ENCODE measurements around the gene NAIF1. TPM values are rescaled to one million over a fixed set of nuclear protein-coding genes. Genes with fewer than 3 reads are reported as not detected.

The NAIF1 gene
- total RNA-seq, 6 experiments from 2014 or later, result 8.7 to 11.5 (median 9.8) TPM

GRCh38 chr9:128054087-128054486 is 13.0 kb downstream of the NAIF1 start:
- Mint-ChIP-seq H3K36me3 (ENCODE audit: low read depth) (no peaks in the 10 kb centered on the region), H3K4me1 (ENCODE audit: low read depth) (peaks cover 21% of the 10 kb centered on the region), H3K4me3 (no peak overlapping the region), H3K27me3 (ENCODE audit: insufficient read depth) (no peaks in the 10 kb centered on the region; the same call in none of the 2 replicates), H3K9me3 (no peaks in the 10 kb centered on the region), H3K27ac (no peak overlapping the region)
- no peak for DNase-seq
- TF ChIP-seq CTCF (IDR thresholded peaks at IDR 0.05), result no peak

DNA sequence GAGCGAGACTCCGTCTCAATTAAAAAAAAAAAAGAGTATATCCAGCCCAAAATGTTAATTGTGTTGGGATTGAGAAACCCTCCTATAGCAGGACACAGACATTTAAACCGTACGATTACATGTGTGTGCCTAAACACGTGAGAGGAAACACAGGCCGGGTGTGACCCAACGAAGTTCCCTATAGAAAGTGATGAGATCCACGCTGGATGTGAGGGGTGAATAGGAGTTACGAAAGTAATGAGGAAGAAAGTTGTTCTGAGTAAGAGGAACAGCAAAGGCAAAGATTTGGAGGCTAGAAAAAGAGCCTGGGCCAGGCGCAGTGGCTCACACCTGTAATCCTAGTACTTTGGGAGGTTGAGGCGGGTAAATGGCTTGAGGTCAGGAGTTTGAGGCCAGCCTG is 13.6 kb downstream of the NAIF1 start:
- H3K36me3 Mint-ChIP-seq (ENCODE audit: low read depth), result no peaks in the 10 kb centered on the region
- TF ChIP-seq CTCF (IDR thresholded peaks at IDR 0.05), result no peak
- H3K4me3 Mint-ChIP-seq, result no peak overlapping the region
- peaks cover under 1% of the 10 kb centered on the region for H3K27me3 Mint-ChIP-seq (ENCODE audit: insufficient read depth)
- peaks cover 21% of the 10 kb centered on the region for H3K4me1 Mint-ChIP-seq (ENCODE audit: low read depth)
- DNase-seq, result no peak
- H3K27ac Mint-ChIP-seq, result no peak overlapping the region
- no peaks in the 10 kb centered on the region for H3K9me3 Mint-ChIP-seq

DNA sequence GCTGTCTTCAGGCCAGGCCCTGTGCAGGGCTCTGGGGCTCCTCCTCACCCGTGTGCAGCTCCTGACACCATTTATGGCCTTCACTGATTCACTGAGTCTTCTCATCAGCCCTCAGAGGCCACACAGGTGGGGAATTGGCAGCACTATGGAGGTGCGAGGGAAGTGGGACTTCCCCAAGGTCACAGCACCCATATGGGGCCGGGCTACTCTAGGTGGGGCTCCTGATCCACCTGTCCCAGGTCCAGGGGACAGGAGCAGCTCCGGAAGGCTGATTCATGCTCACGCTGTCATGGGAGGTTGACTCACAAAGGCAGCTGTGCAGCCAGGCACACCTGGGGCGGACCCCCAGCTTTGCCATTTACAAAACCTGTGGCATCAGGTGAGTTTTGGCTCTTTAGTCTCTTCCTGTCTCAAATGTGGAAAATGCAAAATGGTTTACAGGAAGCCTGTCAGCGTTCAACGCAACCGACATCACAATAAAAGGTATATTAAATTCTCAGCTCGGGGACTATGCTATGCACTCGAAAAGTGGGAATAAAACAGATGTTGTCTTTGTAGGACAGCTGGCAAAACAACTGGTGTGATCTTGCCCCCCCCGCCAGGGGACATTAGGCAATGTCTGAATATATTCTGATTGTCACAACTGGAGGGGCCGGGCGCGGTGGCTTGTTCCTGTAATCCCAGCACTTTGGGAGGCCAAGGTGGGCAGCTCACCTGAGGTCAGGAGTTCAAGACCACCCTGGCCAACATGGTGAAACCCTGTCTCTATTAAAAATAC is 15.0 kb downstream of the NAIF1 start:
- H3K27me3 Mint-ChIP-seq (ENCODE audit: insufficient read depth), result peaks cover 4% of the 10 kb centered on the region
- peaks cover 15% of the 10 kb centered on the region for H3K4me1 Mint-ChIP-seq (ENCODE audit: low read depth)
- TF ChIP-seq CTCF (IDR thresholded peaks at IDR 0.05), result no peak
- H3K4me3 Mint-ChIP-seq, result no peak overlapping the region
- no peak overlapping the region for H3K27ac Mint-ChIP-seq
- H3K36me3 Mint-ChIP-seq (ENCODE audit: low read depth), result no peaks in the 10 kb centered on the region
- DNase-seq, result no peak
- no peaks in the 10 kb centered on the region for H3K9me3 Mint-ChIP-seq

DNA sequence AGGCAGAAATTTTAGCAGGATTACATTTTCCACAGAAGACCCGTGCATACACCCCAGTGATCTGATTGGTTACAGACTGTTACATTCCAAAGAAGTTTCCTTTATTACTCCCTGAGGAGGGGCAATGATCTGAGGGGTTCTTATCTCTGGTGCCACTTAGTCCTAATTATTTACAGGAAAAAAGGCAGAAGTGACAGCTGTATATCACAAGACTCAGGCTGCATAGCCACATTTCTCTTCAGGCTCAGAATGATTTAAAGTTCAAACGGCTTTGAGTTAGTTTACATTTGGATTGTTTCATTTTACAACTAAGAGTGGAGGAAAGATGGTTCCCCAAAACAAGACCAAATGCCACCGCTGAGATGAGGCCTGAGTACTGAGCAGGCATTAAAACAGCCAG is 17.3 kb downstream of the NAIF1 start:
- Mint-ChIP-seq H3K27ac (no peak overlapping the region), H3K36me3 (ENCODE audit: low read depth) (no peaks in the 10 kb centered on the region), H3K4me1 (ENCODE audit: low read depth) (peaks cover 15% of the 10 kb centered on the region), H3K27me3 (ENCODE audit: insufficient read depth) (peaks cover 4% of the 10 kb centered on the region), H3K4me3 (no peak overlapping the region), H3K9me3 (no peaks in the 10 kb centered on the region)
- no peak for TF ChIP-seq CTCF (IDR thresholded peaks at IDR 0.05)
- no peak for DNase-seq

GRCh38 chr9:128048663-128049062 is 18.5 kb downstream of the NAIF1 start:
- no peaks in the 10 kb centered on the region for H3K9me3 Mint-ChIP-seq
- H3K4me3 Mint-ChIP-seq, result no peak overlapping the region
- no peaks in the 10 kb centered on the region for H3K36me3 Mint-ChIP-seq (ENCODE audit: low read depth)
- H3K4me1 Mint-ChIP-seq (ENCODE audit: low read depth), result peaks cover 15% of the 10 kb centered on the region
- H3K27me3 Mint-ChIP-seq (ENCODE audit: insufficient read depth), result peaks cover 7% of the 10 kb centered on the region; the same call in 1 of the 2 replicates
- TF ChIP-seq CTCF (IDR thresholded peaks at IDR 0.05), result no peak
- H3K27ac Mint-ChIP-seq, result no peak overlapping the region
- DNase-seq, result no peak

Data from HFFc6 (cell line).